HPDE6-E6E7 (cell line): ENCODE measurements around the gene CCNG1.
"Not testable (repeated sequence)": the region's sequence is repeated elsewhere in the genome, so short reads cannot be mapped to it uniquely, and the experiment has no call there.

Source experiments
- DNase-seq: peaks from one replicate; pipeline ENCODE4 v3.0.0; 2011; ENCODE audit warnings: missing footprints; ENCODE audit errors: extremely low spot score

The CCNG1 gene

DNA sequence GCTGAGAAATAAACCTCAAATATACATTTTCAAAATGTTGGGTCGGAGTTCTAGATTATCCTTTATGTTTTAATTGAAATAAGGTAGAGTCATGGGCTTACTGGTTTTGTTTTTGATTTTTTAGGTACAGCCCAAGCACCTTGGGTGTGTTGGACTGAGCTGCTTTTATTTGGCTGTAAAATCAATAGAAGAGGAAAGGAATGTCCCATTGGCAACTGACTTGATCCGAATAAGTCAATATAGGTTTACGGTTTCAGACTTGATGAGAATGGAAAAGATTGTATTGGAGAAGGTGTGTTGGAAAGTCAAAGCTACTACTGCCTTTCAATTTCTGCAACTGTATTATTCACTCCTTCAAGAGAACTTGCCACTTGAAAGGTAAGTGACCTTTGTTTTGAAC, 3.6 kb downstream of the CCNG1 start:
- no peak for DNase-seq

DNA sequence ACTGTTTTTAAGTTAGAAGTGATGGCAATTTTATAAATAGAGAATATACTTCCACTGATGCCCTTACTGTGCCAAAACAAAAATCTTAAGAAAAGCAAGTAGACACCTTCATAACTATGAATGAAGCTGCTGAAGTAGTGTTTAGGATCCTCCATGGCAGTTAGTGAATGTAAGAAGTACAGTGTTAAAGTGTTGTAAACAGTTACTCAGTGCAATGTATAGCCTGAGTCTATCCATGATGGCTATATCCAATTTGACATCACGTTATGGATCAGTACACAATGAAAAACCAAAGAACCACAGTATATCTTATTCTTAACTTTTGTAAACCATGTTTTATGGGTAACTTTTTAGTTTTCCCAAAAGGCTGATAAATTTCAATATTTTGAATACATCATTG, 7.1 kb downstream of the CCNG1 start:
- no peak for DNase-seq

DNA sequence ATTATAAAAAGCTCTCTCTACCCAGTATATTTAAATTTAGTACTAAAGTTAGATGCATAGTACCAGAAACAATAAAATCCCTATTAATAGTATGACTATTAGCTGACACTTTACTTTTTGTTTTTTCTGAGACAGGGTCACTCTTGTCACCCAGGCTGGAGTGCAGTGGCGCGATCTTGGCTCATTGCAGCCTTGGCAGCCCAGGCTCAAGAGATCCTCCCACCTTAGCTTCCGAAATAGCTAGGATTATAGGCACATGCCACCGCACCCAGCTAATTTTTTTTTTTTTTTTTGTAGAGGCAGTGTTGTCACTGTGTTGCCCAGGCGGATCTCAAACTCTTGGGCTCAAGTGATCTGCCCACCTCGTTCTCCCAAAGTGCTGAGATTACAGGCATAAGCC, 8.0 kb downstream of the CCNG1 start:
- DNase-seq: no peak

DNA sequence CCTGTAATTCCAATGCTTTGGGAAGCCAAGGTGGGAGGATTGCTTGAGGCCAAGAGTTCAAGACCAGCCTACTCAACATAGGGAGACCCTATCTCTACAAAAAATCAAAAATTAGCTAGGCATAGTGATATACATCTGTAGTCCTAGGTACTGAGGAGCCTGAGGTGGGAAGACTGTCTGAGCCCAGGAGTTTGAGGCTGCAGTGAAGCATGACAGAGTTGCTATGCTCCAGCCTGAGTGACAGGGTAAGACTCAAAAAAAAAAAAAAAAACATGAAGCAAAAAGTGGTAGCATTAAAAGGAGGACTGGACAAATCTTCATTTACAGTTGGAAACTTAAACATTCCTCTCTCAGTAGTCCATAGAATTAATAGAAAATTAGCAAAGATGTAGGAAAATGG, 9.8 kb downstream of the CCNG1 start:
- no peak for DNase-seq

DNA sequence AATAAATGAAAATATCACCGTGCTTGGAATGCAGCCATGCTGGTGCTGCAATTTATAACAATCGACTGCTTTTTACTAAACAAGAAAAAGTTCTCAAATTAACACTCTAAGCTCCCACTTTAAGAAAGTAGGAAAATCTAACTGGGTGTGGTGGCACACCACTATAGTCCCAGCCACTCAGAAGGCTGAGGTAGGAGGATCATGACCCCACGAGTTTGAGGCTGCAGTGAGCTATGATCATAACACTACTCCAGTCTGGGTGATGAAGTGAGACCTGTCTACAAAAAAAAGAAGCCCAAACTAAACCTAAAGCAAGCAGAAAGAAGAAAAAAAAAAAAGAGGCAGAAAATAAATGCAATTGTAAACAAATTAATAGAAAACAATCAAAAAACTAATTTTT, 10.5 kb downstream of the CCNG1 start:
- no peak for DNase-seq

DNA sequence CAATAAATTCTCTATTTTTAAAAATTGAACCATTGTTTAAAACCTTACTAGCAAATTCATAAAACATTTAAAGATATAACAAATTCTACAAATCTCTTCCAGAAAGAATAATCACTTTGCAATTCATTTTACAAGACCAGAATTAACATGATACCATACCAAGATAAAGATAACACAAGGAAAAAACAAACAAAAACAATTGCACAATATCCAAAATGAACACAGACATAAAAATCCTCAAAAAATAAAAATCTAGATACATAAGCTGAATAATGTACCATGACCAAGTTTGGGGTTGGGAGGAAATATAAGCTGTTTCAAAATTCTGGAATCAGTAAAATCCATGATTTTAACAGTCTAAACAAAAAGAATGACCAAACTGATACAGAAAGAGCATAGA, 11.1 kb downstream of the CCNG1 start:
- no peak for DNase-seq

DNA sequence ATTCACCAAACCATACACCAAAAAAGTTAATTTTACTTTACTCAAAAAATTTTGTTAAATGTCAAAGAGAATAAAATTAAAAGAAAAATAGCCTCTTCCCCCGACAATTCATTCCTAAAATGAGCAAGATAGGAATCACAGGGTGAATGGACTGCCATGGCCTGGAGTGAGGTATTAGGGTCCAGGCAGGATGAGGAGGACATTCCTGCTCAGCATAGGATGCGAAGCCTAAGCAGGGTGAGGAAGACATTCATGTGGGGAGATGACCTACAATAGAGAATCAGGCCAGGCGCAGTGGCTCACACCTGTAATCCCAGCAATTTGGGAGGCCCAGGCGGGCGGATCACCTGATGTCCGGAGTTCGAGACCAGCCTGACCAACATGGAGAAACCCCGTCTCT, 14.1 kb downstream of the CCNG1 start:
- no peak for DNase-seq

DNA sequence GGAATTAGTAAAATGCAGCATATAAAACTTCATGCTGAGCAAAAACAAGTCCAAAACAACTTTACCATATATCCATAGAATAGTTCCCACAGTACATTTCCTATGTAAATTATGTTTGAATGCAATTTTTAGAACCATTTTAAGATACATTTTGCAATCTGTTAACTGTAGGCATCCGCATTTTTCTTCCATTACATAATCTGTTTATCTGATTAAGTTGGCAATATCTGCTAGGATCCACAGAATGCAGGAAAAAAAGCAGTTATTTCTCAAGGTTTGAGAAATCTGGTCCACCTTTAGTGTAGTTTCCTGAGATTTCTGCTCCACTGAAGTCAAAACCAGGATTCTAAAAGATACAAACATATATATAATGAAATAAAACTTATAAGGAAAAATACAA, 16.3 kb downstream of the CCNG1 start:
- no peak for DNase-seq

DNA sequence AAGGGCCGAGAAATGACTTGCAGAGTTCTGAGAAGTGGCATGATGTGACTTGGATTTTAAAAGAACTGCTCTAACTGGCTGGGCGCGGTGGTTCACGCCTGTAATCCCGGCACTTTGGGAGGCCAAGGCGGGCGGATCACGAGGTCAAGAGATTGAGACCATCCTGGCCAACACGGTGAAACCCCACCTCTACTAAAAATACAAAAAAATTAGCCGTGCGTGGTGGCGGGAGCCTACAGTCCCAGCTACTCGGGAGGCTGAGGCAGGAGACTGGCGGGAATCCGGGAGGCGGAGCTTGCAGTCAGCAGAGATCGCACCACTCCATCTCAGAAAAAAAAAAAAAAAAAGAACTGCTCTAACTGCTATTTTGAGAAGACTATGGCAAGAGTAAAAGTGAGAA, 18.0 kb downstream of the CCNG1 start:
- not testable (repeated sequence) for DNase-seq

DNA sequence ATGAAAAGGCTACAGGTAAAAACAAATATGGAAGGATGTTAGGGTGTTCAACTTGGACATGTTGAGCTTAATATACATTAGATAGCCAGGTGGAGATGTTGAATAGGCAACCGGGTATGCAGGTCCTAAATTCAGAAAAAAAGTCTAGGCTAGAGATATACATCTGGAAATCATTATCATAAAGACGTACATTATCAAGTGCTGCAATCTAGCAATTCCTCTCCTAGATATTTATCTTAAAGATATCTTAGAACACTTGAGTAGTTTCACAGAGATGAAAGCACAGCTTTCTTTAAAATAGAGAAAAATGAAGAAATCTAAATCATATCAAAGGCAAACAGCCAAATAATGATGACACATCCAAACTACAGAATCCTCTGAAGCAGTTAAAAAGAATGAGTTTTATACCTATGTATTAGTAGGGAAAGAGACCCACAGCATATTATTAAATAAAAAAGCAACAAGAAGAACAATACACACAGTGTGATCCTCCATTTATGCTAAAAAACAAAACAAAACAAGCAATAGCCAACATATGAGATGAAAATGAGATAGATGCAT, 18.7 kb downstream of the CCNG1 start:
- no peak for DNase-seq

DNA sequence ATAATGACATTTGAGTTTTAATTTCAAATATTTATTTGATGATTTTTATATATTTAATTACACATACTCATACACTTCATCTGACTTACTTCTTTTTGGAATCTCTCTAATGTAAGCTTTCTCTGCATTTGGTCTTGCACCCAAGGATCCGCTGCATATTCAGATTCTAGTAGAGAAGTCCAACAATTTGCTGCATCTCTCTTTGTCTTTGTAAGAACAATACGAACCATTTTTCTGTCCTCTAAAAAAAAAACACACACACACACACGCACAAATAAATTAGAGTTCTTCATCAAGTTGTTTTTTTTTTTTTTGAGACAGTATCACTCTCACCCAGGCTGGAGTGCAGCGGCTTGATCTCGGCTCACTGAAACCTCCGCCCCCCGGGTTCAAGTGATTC, 19.4 kb downstream of the CCNG1 start:
- DNase-seq: no peak

DNA sequence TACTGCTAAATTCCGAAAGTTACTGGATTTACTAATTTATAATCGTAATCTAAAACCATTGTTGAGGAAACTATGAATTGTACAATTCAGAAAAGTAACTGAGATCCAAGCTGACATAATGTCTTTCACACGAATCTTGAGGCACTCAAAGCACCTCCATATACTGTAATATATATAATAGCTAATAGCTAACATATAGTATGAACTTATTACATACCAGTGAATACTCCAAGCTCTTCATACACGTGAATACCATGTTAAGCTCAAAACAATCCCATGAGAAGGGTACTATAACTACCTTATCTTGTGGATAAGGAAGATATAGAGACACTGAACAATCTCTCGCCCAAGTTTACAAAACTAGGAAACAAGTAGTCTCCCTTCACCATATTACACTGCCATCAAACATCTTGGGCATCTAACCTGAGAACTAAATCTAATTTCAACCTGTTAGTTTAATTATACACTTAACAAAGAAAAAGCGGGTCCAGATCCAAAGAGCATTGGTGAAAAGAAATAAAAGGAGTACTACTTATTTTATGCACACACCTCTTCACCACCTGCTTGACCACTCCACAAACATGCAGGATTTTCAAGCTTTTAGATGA, 21.5 kb downstream of the CCNG1 start:
- no peak for DNase-seq

DNA sequence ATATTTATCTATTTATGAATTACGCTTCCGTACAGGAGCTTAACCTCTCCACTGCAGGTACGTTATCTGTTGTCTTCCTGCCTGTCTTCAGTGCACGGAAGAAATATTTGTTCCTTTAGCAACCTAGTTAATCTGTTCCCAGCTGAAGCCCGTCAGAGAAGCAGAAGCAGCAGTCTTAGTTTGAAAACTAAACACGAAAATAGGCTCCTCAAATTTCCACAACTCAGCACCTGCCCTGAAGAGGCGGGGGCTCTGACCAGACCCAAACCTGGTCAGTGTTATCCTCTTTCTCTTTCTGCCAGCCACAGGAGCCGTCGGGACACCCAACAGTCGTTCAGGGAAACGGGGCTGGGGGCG, 22.0 kb downstream of the CCNG1 start:
- DNase-seq: no peak

DNA sequence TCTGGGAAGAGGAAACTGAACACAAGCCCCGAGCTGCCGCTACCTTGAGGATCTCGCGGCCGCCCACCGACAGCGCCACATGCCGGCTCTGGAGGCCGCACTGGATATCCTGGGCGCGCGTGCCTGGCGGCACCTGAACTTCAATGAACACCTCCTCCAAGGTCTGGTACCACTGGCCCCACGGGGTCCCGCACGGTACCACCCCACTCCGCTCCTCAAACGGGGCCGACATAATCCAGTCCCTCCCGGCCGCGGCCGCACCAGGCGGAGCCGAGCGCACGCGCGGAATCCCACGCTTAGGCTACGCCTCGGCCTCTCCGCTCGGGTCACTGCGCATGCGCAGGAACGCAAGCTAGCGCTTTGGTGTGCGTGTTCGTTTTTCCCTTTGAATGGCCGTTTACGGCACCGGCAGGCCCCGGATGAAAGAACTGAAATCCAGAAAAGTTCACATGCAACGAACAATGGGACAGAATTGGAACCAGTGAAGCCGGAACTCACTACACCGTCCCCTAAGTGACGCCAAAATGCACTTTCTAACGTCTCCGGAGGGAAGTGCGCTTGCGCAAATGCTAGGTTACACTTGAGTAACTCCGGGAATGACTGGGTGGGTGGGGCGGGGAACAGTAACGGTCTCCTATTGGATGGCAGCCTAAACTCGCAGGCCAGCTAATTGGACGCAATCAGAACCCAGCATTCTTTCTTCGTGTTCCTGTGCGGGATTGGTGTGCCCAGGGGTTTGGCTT, 22.6 kb downstream of the CCNG1 start, which contains the start of gene NUDCD2:
Gene NUDCD2 (minus strand): TSS at position 284 of the 743 bp plus-strand sequence. CDS start 52 bp downstream, at position 232.
- DNase-seq: peak; percentile 94

- DNase-seq: no peak
Observed at GRCh38 chr5:163460562-163461171, 23.3 kb downstream of the CCNG1 start, which contains the start of gene HMMR. Gene HMMR, plus strand, starts transcription at chr5:163460632. Its CDS starts 61 bp downstream, at chr5:163460693.

DNA sequence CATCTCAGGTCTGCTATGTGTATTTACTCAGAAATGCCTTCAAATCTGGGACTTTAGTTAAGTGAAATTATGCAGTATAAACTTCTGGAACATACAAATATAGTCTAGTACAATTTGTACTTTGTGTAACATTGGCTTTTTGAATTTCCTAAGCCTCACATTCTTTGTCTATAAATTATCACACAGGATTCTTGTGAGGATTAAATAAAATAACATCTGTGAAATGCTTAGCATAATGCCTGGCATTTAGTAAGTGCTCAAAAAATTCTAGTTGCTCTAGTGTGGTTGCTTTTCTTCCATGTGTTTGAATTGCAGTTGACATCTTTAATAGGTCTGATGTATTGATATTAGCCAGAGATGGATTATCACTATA, 25.7 kb downstream of the CCNG1 start:
- no peak for DNase-seq

DNA sequence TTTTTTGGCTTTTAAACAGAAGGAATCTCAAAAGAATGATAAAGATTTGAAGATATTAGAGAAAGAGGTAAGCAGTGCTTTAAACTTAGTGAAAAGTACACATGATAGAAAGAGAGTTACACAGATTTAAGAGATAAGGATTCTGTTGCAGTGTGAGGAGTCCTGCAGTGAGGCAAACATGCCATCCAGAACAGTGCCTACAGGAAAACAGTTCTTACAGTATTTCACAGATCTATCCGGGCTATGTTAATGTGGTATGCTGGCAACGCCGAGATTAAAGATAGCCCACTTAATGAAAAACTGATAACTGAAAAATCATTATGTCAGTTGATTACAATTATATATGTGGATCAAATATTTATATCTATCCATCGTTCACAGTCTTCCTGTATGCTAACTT, 30.3 kb downstream of the CCNG1 start:
- no peak for DNase-seq

- DNase-seq: no peak
Observed at GRCh38 chr5:163473635-163474243, 36.3 kb downstream of the CCNG1 start.

DNA sequence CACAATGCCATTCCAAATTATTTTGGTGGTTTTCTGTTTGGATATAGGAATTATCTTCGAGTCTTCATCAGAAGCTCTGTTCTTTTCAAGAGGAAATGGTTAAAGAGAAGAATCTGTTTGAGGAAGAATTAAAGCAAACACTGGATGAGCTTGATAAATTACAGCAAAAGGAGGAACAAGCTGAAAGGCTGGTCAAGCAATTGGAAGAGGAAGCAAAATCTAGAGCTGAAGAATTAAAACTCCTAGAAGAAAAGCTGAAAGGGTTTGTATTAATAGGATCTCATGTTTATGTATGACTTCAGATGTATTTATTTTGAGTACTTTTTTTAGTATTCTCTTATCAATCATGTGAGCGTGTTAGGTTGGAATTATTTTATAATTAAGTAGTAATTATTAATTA, 38.0 kb downstream of the CCNG1 start:
- DNase-seq: no peak

DNA sequence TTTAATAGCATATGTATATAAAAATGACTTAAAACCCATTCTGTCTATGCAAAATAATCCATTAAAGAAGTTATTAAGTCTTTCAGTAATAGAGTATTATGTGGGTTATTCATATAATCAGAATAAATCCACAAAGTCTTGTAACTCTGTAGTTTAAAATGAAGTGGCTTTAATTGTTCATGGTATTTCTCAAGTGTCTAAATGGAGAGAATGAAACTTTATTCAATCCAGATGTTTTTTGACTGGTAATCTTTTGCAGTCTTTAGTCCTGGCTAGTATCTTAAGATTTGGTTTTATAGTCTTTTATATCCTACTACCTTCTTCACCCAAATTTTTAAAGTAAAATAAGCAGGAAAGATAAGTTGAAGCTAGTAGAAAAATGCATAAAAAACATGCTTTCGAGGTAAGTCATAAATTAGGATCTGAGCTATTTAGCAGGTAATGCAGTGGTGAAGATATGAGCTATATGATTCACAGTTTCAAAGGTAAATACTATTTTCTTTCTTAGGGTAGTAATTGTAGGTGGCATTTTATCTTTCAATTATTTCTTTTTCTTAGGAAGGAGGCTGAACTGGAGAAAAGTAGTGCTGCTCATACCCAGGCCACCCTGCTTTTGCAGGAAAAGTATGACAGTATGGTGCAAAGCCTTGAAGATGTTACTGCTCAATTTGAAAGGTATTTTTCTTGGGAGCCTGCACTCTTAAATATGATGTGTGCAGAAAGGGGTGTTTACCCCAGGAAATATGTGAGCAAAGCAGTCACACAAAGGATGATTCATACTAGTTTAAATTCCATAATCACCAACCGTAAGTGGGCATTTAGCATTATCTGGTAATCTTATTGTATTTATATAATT, 41.0 kb downstream of the CCNG1 start:
- no peak for DNase-seq

GRCh38 chr5:163478982-163479271, 41.5 kb downstream of the CCNG1 start:
- DNase-seq: no peak
